GM21825 (cell line): Measurements from ENCODE around the gene SUN1.
"Not testable (repeated sequence)": the region's sequence is repeated elsewhere in the genome, so short reads cannot be mapped to it uniquely, and the experiment has no call there.

Source experiments
- ATAC-seq: cut with Tn5 transposase; IDR thresholded peaks from one replicate; pipeline ENCODE4 v1.9.1; 2021; ENCODE audit warnings: mild to moderate bottlenecking, moderate library complexity; ENCODE audit not compliant: unreplicated experiment

Gene SUN1

DNA sequence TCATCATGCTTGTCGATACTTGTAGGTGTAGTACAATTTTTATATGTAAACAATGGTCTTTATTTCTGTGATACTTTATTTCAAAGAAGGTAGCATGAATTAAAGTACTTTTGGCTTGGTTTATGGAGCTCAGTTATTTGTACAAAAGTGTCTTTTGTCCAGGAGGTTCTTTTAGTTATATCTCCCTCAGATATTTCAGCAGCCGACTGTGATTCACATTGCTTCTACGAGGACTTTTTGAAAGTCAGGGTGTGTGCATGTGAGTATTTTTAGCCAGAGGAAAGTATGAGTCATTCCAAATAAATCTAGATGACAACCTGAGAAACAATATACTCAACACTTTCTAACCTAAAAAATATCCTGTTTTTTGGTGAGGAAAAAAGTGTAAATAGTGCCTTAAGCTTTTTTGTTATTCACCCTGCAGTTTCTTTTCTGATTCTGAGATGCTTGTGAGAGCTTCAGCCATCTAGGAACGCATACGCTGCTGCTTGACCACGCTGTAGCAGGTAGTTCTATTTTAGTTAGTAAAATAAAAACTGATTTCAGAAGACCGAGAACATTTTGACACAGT is 595 bp upstream of the SUN1 start:
- ATAC-seq: peak; percentile 55

DNA sequence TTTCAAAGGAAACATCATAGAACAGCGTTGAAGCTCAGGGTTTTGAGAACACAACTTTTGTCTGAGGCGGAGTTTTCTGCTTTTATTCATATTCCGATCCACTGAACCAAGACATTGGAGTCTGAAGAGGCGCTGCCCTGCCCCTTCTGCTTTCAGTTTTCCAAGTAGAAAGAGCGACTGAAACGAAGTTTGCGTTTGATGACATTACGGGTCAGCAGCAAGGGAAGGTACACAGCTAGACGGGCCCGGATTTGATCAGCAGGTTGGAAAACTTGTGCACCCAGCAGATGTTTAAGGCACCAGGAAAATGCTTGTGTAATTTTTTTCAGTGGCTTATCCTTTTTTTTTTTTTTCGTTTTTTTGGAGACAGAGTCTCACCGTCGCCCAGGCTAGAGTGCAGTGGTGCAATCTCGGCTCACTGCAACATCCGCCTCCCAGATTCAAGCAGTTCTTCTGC is 720 bp downstream of the SUN1 start:
- ATAC-seq: no peak

DNA sequence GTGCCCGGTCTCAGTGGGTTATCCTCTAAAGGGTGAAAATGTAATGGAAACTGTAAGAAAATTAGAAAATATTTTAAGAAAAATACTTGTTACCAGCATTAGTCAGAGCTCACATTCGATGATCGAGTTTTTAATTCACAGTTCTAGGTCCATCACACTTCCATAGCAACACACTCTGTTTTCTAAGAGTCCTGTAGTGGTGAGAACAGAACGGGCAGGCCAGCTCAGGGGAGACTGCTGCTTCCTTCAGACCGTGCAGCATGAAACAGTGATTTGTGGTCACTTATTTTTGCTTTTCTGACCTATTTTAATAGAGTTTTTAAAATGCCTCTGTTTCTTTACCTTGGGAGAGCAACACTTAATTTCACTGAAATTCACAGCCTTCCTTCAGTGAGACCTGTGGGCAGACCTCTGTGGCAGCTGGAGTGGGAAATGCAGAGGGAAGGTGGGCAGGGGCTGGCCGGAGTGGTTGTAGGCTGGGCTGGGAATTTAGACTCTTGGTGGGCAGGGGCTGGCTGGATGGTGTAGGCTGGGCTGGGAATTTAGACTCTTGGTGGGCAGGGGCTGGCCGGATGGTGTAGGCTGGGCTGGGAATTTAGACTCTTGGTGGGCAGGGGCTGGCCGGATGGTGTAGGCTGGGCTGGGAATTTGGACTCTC is 1.5 kb downstream of the SUN1 start:
- ATAC-seq: no peak

- no peak for ATAC-seq
Measured at GRCh38 chr7:834277-834676, 2.0 kb downstream of the SUN1 start.

- no peak for ATAC-seq
Measured at GRCh38 chr7:835021-835420, 2.7 kb downstream of the SUN1 start.

GRCh38 chr7:835485-836401 is 3.5 kb downstream of the SUN1 start:
- ATAC-seq: no peak

GRCh38 chr7:836429-836828 is 4.2 kb downstream of the SUN1 start:
- ATAC-seq: no peak

- no peak for ATAC-seq
Measured at GRCh38 chr7:837001-837400, 4.7 kb downstream of the SUN1 start.

GRCh38 chr7:840001-840600 is 7.8 kb downstream of the SUN1 start:
- ATAC-seq: no peak

- no peak for ATAC-seq
Measured at GRCh38 chr7:841943-842342, 9.7 kb downstream of the SUN1 start.

- no peak for ATAC-seq
Measured at GRCh38 chr7:842431-843031, 10.3 kb downstream of the SUN1 start.

GRCh38 chr7:843230-843629 is 11.0 kb downstream of the SUN1 start:
- no peak for ATAC-seq

DNA sequence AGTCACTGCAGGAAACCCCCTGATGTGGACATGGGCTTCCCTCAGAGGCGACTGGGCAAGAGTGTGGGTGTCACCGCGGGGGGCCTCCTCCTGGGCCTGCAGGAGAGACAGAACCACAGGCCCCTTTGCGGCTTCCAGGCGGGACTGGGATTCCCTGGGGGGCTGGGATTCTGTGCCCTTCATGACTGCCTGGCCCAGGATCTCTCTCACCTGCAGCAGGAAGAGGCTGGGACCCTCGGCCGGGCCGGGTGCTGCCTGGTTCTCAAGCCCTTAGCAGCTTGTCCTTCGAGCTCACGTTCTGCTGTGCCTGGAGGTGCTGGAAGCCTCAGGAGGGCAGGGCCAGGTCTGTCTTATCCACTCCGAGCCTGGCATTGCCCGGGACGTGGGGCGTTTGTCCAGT is 11.8 kb downstream of the SUN1 start:
- ATAC-seq: no peak

DNA sequence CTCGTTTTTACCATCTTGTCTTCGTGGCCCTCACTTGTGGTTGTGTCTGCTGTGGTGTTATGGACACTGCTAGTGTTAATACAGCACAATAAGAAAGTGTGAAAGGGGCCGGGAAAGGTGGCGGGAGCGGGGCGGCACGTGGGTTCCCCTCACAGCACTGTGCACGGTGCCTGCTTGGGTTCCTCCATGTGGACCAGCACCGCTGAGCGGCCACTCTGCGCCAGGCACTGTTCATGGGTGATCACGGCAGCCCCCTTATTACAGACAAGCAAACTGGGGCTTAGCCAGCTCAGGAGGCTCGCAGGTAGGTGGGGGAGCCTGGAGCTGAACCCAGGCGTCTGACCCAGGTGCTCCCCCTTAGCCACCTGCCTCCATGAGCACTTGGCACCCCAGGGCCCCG is 12.2 kb downstream of the SUN1 start:
- ATAC-seq: no peak

- ATAC-seq: no peak
Measured at GRCh38 chr7:845091-845490, 12.8 kb downstream of the SUN1 start.

- no peak for ATAC-seq
Measured at GRCh38 chr7:845731-846130, 13.5 kb downstream of the SUN1 start.

DNA sequence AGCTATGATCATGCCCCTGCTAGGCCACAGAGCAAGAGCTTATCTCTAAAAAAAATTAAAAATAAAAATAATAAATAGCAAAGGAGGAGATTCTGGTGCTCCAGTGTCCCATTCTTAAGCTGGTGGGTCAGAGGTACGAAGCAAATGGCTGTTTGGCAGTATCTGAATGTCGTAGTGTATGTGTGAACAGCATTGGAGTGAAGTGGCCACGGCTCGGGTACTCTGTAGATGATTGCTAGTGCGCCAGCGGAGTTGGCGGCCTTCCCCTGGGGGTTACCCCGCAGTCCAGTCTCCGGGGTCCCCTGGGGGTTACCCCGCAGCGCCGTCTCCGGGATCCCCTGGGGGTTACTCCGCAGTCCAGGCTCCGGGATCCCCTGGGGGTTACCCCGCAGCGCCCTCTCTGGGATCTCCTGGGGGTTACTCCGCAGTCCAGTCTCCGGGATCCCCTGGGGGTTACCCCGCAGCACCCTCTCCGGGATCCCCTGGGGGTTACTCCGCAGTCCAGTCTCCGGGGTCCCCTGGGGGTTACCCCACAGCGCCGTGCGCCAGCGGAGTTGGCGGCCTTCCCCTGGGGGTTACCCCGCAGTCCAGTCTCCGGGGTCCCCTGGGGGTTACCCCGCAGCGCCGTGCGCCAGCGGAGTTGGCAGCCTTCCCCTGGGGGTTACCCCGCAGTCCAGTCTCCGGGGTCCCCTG is 14.8 kb downstream of the SUN1 start:
- not testable (repeated sequence) for ATAC-seq

DNA sequence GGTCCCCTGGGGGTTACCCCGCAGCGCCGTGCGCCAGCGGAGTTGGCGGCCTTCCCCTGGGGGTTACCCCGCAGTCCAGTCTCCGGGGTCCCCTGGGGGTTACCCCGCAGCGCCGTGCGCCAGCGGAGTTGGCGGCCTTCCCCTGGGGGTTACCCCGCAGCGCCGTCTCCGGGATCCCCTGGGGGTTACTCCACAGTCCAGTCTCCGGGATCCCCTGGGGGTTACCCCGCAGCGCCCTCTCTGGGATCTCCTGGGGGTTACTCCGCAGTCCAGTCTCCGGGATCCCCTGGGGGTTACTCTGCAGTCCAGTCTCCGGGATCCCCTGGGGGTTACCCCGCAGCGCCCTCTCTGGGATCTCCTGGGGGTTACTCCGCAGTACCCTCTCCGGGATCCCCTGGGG is 15.5 kb downstream of the SUN1 start:
- not testable (repeated sequence) for ATAC-seq

- no peak for ATAC-seq
Measured at GRCh38 chr7:849145-849544, 16.9 kb downstream of the SUN1 start.

- no peak for ATAC-seq
Measured at GRCh38 chr7:849781-850180, 17.5 kb downstream of the SUN1 start.
